NCI-H2227 treated with DMSO at 0.1 percent for 48 hours (cell line): ENCODE data around the gene RASSF3.

Experiments
- DNase-seq: peaks from one replicate; lab custom pipeline; 2025; lab: John Stamatoyannopoulos, UW

Gene RASSF3

GRCh38 chr12:64691227-64691794 is 81.0 kb downstream of the RASSF3 start:
- no peak for DNase-seq

- DNase-seq: peak; percentile 62
These were observed 81.7 kb downstream of the RASSF3 start for GRCh38 chr12:64691795-64692583.

- no peak for DNase-seq
These were observed 84.1 kb downstream of the RASSF3 start for GRCh38 chr12:64694130-64695040.

GRCh38 chr12:64695550-64695949 is 85.3 kb downstream of the RASSF3 start:
- no peak for DNase-seq

GRCh38 chr12:64696080-64696741 is 85.9 kb downstream of the RASSF3 start:
- peak; percentile 14 for DNase-seq

- DNase-seq: no peak
These were observed 89.3 kb downstream of the RASSF3 start for GRCh38 chr12:64699504-64700115.

- no peak for DNase-seq
These were observed 90.2 kb downstream of the RASSF3 start for GRCh38 chr12:64700532-64700931.

GRCh38 chr12:64701283-64701682 is 91.0 kb downstream of the RASSF3 start:
- no peak for DNase-seq

GRCh38 chr12:64706306-64706705 is 96.0 kb downstream of the RASSF3 start:
- DNase-seq: no peak

- DNase-seq: no peak
These were observed 96.6 kb downstream of the RASSF3 start for GRCh38 chr12:64706857-64707256.

- DNase-seq: no peak
These were observed 97.1 kb downstream of the RASSF3 start for GRCh38 chr12:64707362-64707761.

- no peak for DNase-seq
These were observed 97.6 kb downstream of the RASSF3 start for GRCh38 chr12:64707926-64708325.

GRCh38 chr12:64709429-64709828 is 99.1 kb downstream of the RASSF3 start:
- no peak for DNase-seq

GRCh38 chr12:64713376-64713775 is 103.1 kb downstream of the RASSF3 start:
- no peak for DNase-seq

GRCh38 chr12:64714551-64714968 is 104.3 kb downstream of the RASSF3 start:
- DNase-seq: no peak

- no peak for DNase-seq
These were observed 106.1 kb downstream of the RASSF3 start for GRCh38 chr12:64716371-64716770.

- DNase-seq: no peak
These were observed 106.7 kb downstream of the RASSF3 start for GRCh38 chr12:64716839-64717455.

GRCh38 chr12:64718649-64719048 is 108.4 kb downstream of the RASSF3 start:
- no peak for DNase-seq

- DNase-seq: no peak
These were observed 110.6 kb downstream of the RASSF3 start for GRCh38 chr12:64720884-64721283.

- no peak for DNase-seq
These were observed 112.5 kb downstream of the RASSF3 start for GRCh38 chr12:64722835-64723234.

- DNase-seq: no peak
These were observed 113.3 kb downstream of the RASSF3 start for GRCh38 chr12:64723630-64724029.
